ENCODE results near the gene COL11A2. TPM values are rescaled to one million over a fixed set of nuclear protein-coding genes. Genes with fewer than 3 reads are reported as not detected.

COL11A2 gene
- polyA plus RNA-seq, 1 donor = 5.9 TPM

- DNase-seq = no peak
Observed at GRCh38 chr6:33171880-33172687, 20.2 kb downstream of the COL11A2 start.

GRCh38 chr6:33171016-33171879 lies 21.0 kb downstream of the COL11A2 start:
- no peak for DNase-seq

- no peak for DNase-seq
Observed at GRCh38 chr6:33170176-33171015, 21.9 kb downstream of the COL11A2 start.

- DNase-seq = no peak
Observed at GRCh38 chr6:33169291-33170175, 22.7 kb downstream of the COL11A2 start.

- no peak for DNase-seq
Observed at GRCh38 chr6:33168639-33169038, 23.6 kb downstream of the COL11A2 start.

GRCh38 chr6:33168284-33168601 lies 24.0 kb downstream of the COL11A2 start:
- DNase-seq = no peak

- DNase-seq = no peak
Observed at GRCh38 chr6:33167374-33168283, 24.6 kb downstream of the COL11A2 start.

- DNase-seq = no peak
Observed at GRCh38 chr6:33166811-33167210, 25.5 kb downstream of the COL11A2 start.

GRCh38 chr6:33166363-33166762 lies 25.9 kb downstream of the COL11A2 start:
- no peak for DNase-seq

GRCh38 chr6:33165581-33166258 lies 26.5 kb downstream of the COL11A2 start:
- no peak for DNase-seq

GRCh38 chr6:33164665-33165373 lies 27.4 kb downstream of the COL11A2 start:
- DNase-seq = no peak

GRCh38 chr6:33164176-33164575 lies 28.1 kb downstream of the COL11A2 start:
- DNase-seq = no peak

GRCh38 chr6:33163540-33163939 lies 28.7 kb downstream of the COL11A2 start:
- no peak for DNase-seq

- peak; percentile 52 for DNase-seq
Observed at GRCh38 chr6:33161354-33162331, 30.6 kb downstream of the COL11A2 start.

GRCh38 chr6:33160728-33161344 lies 31.4 kb downstream of the COL11A2 start:
- no peak for DNase-seq

- no peak for DNase-seq
Observed at GRCh38 chr6:33160096-33160495, 32.2 kb downstream of the COL11A2 start.

GRCh38 chr6:33156964-33157363 lies 35.3 kb downstream of the COL11A2 start:
- no peak for DNase-seq

Data from left kidney (tissue), 2 donors.